COLO668 (cell line): ENCODE data around the gene ATP6AP1.

ENCODE experiments used
- DNase-seq: peaks from one replicate; lab custom pipeline; 2025; ENCODE audit not compliant: unreplicated experiment; lab: John Stamatoyannopoulos, UW

ATP6AP1 gene

GRCh38 chrX:154468217-154468616, 39.7 kb downstream of the ATP6AP1 start:
- no peak for DNase-seq

GRCh38 chrX:154469114-154469513, 40.6 kb downstream of the ATP6AP1 start:
- no peak for DNase-seq

GRCh38 chrX:154469880-154470279, 41.4 kb downstream of the ATP6AP1 start:
- DNase-seq: no peak

- no peak for DNase-seq
Measured at GRCh38 chrX:154470434-154470833, 42.0 kb downstream of the ATP6AP1 start.

GRCh38 chrX:154470914-154471568, 42.6 kb downstream of the ATP6AP1 start:
- no peak for DNase-seq

GRCh38 chrX:154471839-154472684, 43.6 kb downstream of the ATP6AP1 start:
- no peak for DNase-seq

- DNase-seq: no peak
Measured at GRCh38 chrX:154472685-154473632, 44.5 kb downstream of the ATP6AP1 start.

GRCh38 chrX:154473683-154474082, 45.2 kb downstream of the ATP6AP1 start:
- DNase-seq: no peak

GRCh38 chrX:154476821-154477220, 48.3 kb downstream of the ATP6AP1 start:
- peak; percentile 17 for DNase-seq

GRCh38 chrX:154477891-154478477, 49.5 kb downstream of the ATP6AP1 start:
- no peak for DNase-seq

- DNase-seq: peak; percentile 97
Measured at GRCh38 chrX:154478728-154479622, 50.5 kb downstream of the ATP6AP1 start, which contains the start of gene LAGE3. LAGE3 (minus strand) TSS chrX:154479281; CDS start chrX:154478915, 366 bp downstream.

GRCh38 chrX:154481195-154481594, 52.7 kb downstream of the ATP6AP1 start:
- no peak for DNase-seq

- no peak for DNase-seq
Measured at GRCh38 chrX:154481911-154482601, 53.6 kb downstream of the ATP6AP1 start.

- no peak for DNase-seq
Measured at GRCh38 chrX:154482786-154483185, 54.3 kb downstream of the ATP6AP1 start.

GRCh38 chrX:154483325-154483724, 54.8 kb downstream of the ATP6AP1 start:
- no peak for DNase-seq

GRCh38 chrX:154484255-154485149, 56.0 kb downstream of the ATP6AP1 start:
- DNase-seq: peak; percentile 48

- peak; percentile 58 for DNase-seq
Measured at GRCh38 chrX:154485150-154486051, 56.9 kb downstream of the ATP6AP1 start.
